Upper lobe of left lung (tissue), 4 donors: ENCODE measurements around the gene PAK4.

Experiments
- CTCF ChIP-seq, 6 experiments: fragments of 450-650 bp in 4 of 6; fragments of 200-600 bp in 2 of 6; sonication (generic) in 2 of 6; IDR thresholded peaks; one replicate each; pipeline ENCODE4 v1.5.1; 2016 to 2019; ENCODE audit warnings: antibody characterized with exemption in 6 of 6
- POLR2A ChIP-seq, 4 donors: fragments of 450-650 bp; IDR thresholded peaks; one replicate each; pipeline ENCODE4 v1.5.1; 2016 to 2017; ENCODE audit warnings: antibody characterized with exemption in 4 of 4, mild to moderate bottlenecking in 2 of 4
- POLR2AphosphoS5 ChIP-seq, 2 donors: sonication (generic); formaldehyde crosslinking; IDR thresholded peaks; one replicate each; pipeline ENCODE4 v1.5.1; 2017; ENCODE audit warnings: antibody characterized with exemption in 2 of 2

- TF ChIP-seq POLR2A (IDR thresholded peaks at IDR 0.05): no peak
- TF ChIP-seq CTCF (IDR thresholded peaks at IDR 0.05): no peak
- no peak for TF ChIP-seq POLR2AphosphoS5 (IDR thresholded peaks at IDR 0.05)
These were observed 16.3 kb downstream of the PAK4 start for GRCh38 chr19:39141929-39142328.
